Cardiac fibroblast (primary cell): Measurements from ENCODE around the gene LGSN.
"Not testable (repeated sequence)": the region's sequence is repeated elsewhere in the genome, so short reads cannot be mapped to it uniquely, and the experiment has no call there.

ENCODE experiments used
- DNase-seq, 2 donors: peaks; one replicate each; pipeline versions ENCODE4 v3.0.0 to v3.0.0-alpha.2; 2010; ENCODE audit warnings: low read depth in 2 of 2
- H3K4me3 ChIP-seq, 2 donors: replicated peaks in 1 of 2; 1 replicate in 1 of 2; 2 replicates in 1 of 2; pipeline ENCODE4 v1.5.1; 2011; ENCODE audit warnings: low read depth in 2 of 2, low read length in 2 of 2, mild to moderate bottlenecking in 2 of 2, moderate library complexity in 1 of 2
- TF ChIP-seq, protein P1 (sequence below): IDR thresholded peaks from one replicate; pipeline ENCODE4 v1.5.1; 2011; ENCODE audit warnings: low read depth, mild to moderate bottlenecking, low read length, inconsistent platforms

The LGSN gene, protein sequence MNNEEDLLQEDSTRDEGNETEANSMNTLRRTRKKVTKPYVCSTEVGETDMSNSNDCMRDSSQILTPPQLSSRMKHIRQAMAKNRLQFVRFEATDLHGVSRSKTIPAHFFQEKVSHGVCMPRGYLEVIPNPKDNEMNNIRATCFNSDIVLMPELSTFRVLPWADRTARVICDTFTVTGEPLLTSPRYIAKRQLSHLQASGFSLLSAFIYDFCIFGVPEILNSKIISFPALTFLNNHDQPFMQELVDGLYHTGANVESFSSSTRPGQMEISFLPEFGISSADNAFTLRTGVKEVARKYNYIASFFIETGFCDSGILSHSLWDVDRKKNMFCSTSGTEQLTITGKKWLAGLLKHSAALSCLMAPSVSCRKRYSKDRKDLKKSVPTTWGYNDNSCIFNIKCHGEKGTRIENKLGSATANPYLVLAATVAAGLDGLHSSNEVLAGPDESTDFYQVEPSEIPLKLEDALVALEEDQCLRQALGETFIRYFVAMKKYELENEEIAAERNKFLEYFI

DNA sequence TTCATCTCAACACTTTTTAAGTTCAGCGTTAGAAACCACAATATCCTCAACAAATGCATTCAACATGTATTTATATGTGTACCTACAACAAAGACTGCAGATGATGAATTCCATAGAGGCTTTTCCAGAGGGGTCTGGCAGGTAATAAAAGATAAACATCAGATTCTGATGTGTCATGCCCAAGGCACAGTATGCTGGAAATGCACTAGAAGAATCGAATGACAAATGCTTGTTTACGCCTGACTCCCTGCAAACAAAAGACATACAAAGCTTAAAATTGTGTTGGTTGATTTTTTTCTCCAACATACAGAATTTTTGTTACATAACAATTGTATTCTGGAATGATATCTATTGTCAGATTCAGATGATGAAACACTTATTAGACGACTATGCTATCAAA lies at the start of gene LGSN:
TSS of gene LGSN (minus strand) at position 45 of the 400 bp plus-strand sequence. CDS start at position 5, 40 bp downstream.
- TF ChIP-seq, protein P1, sequence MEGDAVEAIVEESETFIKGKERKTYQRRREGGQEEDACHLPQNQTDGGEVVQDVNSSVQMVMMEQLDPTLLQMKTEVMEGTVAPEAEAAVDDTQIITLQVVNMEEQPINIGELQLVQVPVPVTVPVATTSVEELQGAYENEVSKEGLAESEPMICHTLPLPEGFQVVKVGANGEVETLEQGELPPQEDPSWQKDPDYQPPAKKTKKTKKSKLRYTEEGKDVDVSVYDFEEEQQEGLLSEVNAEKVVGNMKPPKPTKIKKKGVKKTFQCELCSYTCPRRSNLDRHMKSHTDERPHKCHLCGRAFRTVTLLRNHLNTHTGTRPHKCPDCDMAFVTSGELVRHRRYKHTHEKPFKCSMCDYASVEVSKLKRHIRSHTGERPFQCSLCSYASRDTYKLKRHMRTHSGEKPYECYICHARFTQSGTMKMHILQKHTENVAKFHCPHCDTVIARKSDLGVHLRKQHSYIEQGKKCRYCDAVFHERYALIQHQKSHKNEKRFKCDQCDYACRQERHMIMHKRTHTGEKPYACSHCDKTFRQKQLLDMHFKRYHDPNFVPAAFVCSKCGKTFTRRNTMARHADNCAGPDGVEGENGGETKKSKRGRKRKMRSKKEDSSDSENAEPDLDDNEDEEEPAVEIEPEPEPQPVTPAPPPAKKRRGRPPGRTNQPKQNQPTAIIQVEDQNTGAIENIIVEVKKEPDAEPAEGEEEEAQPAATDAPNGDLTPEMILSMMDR = no peak
- H3K4me3 ChIP-seq = no peak within 1 kb of the TSS
- DNase-seq = no peak

DNA sequence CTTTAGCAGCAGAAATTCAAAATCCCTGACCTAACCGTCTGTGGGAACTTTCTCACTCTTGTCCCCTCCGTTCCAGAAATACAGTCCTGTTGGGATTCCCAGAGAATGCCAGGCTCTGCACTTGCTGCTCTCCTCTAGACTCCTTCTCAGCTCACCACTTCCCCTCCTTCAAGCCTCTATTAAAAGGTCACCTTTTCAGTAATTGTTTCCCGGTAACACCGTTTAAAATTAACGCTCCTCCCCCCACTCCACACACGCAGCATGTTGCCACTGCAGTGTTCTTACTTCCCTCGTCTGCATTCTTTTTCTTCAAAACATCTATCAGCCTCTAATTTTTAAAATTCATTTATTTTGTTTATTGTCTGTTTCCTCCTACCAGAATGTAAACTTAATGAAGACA lies 48.6 kb upstream of the LGSN start:
- H3K4me3 ChIP-seq = no peak overlapping the region
- TF ChIP-seq, protein P1 = no peak
- DNase-seq = no peak

DNA sequence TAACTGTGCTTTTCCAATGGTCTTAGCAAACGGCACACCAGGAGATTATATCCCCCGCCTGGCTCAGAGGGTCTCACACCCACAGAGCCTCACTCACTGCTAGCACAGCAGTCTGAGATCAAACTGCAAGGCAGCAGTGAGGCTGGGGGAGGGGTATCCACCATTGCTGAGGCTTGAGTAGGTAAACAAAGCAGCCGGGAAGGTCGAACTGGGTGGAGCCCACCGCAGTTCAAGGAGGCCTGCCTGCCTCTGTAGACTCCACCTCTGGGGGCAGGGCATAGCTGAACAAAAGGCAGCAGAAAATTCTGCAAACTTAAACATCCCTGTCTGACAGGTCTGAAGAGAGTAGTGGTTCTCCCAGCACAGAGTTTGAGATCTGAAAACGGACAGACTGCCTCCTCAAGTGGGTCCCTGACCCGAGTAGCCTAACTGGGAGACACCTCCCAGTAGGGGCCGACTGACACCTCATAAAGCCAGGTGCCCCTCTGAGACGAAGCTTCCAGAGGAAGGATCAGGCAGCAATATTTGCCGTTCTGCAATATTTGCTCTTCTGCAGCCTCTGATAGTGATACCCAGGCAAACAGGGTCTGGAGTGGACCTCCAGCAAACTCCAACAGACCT lies 42.8 kb upstream of the LGSN start:
- not testable (repeated sequence) for H3K4me3 ChIP-seq

DNA sequence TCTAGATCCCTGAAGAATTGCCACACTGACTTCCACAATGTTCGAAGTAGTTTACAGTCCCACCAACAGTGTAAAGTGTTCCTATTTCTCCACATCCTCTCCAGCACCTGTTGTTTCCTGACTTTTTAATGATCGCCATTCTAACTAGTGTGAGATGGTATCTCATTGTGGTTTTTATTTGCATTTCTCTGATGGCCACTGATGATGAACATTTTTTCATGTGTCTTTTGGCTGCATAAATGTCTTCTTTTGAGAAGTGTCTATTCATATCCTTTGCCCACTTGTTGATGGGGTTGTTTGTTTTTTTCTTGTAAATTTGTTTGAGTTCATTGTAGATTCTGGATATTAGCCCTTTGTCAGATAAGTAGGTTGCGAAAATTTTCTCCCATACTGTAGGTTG lies 37.6 kb upstream of the LGSN start:
- not testable (repeated sequence) for H3K4me3 ChIP-seq, DNase-seq

More for the DNA sequence above, 42.8 kb upstream of the LGSN start:
- DNase-seq = not testable (repeated sequence)

DNA sequence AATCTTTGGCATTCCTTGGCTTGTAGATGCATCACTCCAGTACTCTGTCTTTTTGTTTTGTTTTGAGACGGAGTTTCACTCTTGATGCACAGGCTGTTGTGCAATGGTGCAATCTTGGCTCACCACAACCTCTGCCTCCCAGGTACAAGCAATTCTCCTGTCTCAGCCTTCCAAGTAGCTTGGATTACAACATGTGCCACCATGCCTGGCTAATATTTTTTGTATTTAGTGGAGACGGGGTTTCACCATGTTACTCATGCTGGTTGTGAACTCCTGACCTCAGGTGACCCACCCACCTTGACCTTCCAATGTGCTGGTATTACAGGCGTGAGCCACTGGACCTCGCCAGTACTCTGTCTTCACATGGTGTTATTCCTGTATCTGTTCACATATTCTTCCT lies 35.8 kb upstream of the LGSN start:
- DNase-seq = peak in 1 of 2 donors; percentile 12
- no peak overlapping the region for H3K4me3 ChIP-seq
- TF ChIP-seq, protein P1 = no peak

DNA sequence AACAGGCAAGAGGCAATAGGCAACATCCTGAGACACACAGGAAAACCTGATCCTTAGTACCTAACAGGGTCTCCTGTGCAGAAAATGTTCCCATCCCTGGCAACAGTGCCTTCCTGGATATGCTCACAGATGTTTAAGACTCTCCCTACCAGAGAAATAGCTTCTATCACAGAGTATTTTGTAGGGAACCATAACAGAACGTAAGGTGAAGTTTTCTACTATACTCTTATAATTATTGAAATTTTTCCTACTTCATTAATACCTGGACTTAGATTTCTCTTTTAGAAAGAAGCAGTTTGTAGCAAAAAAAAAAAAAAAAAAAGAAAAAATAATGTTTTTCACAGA lies 33.5 kb upstream of the LGSN start:
- no peak for DNase-seq
- H3K4me3 ChIP-seq = no peak overlapping the region
- TF ChIP-seq, protein P1 = no peak

DNA sequence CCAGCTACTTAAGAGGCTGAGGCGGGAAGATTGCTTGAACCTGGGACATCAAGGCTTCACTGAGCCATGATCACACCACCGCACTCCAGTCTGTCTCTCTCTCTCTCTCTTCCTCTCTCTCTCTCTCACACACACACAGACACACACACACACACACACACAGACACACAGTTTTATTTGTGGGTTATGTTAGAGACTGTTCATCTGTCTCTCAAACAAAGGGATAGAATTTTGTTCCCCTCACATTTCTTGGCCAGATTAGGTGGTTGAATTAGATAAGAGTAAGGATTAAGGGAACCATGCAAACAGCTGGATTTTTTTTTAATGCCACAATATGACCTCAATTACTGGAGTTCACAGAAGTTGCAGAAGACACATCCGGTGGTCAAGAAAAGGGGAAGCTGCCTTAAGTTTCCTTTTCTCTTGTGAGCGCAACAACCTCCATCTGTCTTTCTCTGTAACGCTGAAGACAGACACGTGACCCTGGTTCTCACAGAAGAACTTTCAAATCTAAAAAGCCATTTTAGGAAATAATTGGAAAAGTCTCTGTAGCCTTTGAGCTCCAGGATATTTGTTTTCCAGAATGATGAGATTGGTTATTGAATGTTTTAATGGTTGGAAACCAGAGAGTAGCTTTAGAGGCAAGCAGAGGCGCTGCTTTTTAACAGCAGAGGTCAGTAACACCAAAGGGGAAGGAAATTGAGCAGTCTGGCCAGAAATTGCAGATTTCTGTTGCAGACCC lies 32.9 kb upstream of the LGSN start:
- H3K4me3 ChIP-seq = no peak overlapping the region
- DNase-seq = peak; percentile 68 to 74
- TF ChIP-seq, protein P1 = peak; percentile 76
